Muscle layer of colon (tissue), 2 donors: ENCODE measurements around the gene TRIAP1.

Source experiments
- H3K27ac ChIP-seq: one replicate; pipeline ENCODE4 v1.7.0; 2013; ENCODE audit warnings: low read depth, mild to moderate bottlenecking, low read length, moderate library complexity
- H3K27me3 ChIP-seq, 2 donors: one replicate each; pipeline ENCODE4 v1.7.0; 2013; ENCODE audit warnings: low read length in 2 of 2, mild to moderate bottlenecking in 2 of 2; ENCODE audit not compliant: insufficient read depth in 2 of 2, control insufficient read depth in 1 of 2
- H3K36me3 ChIP-seq: one replicate; pipeline ENCODE4 v1.7.0; 2013; ENCODE audit warnings: mild to moderate bottlenecking, low read length; ENCODE audit not compliant: insufficient read depth
- H3K4me1 ChIP-seq: one replicate; pipeline ENCODE4 v1.7.0; 2013; ENCODE audit warnings: mild to moderate bottlenecking, low read length; ENCODE audit not compliant: insufficient read depth
- H3K4me3 ChIP-seq, 2 donors: one replicate each; pipeline ENCODE4 v1.7.0; 2013; ENCODE audit warnings: low read length in 2 of 2, low read depth in 1 of 2, mild to moderate bottlenecking in 1 of 2, moderate library complexity in 1 of 2
- H3K9ac ChIP-seq: one replicate; pipeline ENCODE4 v1.7.0; 2013; ENCODE audit warnings: low read length
- H3K9me3 ChIP-seq: one replicate; pipeline ENCODE4 v1.7.0; 2013; ENCODE audit warnings: mild to moderate bottlenecking, low read length
- donor health status: abdominal sarcoma.
- donor health status: Adenocarcinoma of cecum.

Gene TRIAP1

DNA sequence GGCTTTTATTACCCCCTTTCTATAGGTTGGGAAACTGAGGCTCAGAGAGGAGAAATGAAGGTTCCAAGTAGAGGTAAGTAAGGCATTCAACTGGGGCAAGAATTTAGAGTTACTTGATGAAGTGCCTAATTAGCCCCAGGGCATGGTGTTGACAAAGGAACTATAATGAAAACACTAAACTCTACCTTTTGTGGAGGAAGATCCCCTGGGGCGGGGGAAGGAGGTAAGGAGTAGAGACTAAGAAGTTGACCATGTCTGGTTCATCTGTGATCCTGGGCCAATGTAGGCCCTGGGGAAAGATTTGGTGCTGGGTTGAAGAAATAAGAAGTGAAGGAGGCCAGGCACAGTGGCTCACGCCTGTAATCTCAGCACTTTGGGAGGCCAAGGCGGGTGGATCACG, 24.5 kb downstream of the TRIAP1 start:
- Histone ChIP-seq H3K9ac (no peak overlapping the region), H3K36me3 (no peaks in the 10 kb centered on the region), H3K27ac (no peak overlapping the region), H3K9me3 (no peaks in the 10 kb centered on the region), H3K4me1 (no peaks in the 10 kb centered on the region), H3K4me3 (no peak overlapping the region), H3K27me3 (no peaks in the 10 kb centered on the region)

DNA sequence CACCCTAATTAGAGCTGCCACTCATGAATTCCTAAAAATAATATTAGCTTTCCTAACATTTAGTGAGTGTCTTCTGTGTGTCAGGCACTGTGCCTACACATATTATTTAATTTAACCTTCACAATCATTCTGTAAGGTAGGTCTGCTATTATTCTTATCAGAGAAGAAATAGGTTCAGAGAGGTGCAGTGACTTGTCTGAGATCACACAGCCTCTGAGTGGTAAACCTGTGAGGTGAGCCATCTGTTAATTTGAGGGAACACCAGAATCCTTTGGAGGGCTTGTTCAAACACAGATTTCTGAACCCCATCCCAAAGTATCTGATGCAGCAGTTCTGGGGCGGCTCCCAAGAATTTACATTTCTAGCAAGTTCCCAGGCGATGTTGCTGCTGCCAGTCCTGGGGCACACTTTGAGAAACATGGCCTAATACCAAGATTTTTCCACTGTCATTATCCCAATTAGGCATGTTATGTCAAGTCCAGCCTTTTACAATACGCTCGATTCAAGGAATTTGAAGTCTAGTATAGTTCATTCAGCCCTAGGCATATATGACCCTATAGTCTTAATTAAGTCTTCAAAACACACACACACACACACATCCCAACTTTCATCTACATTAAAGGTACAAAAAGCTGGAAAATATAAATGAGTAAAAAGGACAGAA, 28.1 kb downstream of the TRIAP1 start:
- H3K9me3 ChIP-seq: no peaks in the 10 kb centered on the region
- H3K4me3 ChIP-seq: no peak overlapping the region
- H3K27me3 ChIP-seq: no peaks in the 10 kb centered on the region
- H3K27ac ChIP-seq: no peak overlapping the region
- no peaks in the 10 kb centered on the region for H3K4me1 ChIP-seq
- no peak overlapping the region for H3K9ac ChIP-seq
- H3K36me3 ChIP-seq: no peaks in the 10 kb centered on the region

DNA sequence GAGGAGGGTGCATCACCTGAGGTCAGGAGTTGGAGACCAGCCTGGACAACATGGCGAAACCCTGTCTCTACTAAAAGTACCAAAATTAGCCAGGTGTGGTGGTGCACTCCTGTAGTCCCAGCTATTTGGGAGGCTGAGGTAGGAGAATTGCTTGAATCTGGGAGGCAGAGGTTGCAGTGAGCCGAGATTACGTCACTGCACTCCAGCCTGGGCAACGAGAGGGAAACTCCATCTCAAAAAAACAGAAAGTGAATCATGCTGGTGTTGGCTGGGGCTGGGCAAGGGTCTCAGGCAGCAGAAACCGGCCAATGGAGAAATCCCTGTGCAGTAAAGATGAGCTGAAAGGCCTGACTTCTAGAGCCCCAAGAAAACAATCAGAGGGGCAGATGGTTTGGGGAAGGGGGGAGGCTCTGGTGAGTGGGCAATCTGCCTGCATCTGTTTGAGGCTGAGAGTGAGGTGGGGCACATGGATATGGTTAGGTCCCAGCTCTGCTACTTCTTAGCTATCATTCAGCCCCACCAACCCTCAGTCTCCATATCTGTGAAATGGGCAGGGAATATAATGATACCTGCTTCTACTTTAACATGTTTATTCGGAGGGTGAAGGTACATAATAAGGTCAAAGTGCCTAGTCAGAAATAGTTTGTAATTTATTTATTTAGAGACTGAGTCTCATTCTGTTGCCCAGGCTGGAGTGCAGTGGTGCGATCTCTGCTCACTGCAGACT, 29.5 kb downstream of the TRIAP1 start:
- H3K9ac ChIP-seq: no peak overlapping the region
- no peaks in the 10 kb centered on the region for H3K36me3 ChIP-seq
- no peaks in the 10 kb centered on the region for H3K27me3 ChIP-seq

DNA sequence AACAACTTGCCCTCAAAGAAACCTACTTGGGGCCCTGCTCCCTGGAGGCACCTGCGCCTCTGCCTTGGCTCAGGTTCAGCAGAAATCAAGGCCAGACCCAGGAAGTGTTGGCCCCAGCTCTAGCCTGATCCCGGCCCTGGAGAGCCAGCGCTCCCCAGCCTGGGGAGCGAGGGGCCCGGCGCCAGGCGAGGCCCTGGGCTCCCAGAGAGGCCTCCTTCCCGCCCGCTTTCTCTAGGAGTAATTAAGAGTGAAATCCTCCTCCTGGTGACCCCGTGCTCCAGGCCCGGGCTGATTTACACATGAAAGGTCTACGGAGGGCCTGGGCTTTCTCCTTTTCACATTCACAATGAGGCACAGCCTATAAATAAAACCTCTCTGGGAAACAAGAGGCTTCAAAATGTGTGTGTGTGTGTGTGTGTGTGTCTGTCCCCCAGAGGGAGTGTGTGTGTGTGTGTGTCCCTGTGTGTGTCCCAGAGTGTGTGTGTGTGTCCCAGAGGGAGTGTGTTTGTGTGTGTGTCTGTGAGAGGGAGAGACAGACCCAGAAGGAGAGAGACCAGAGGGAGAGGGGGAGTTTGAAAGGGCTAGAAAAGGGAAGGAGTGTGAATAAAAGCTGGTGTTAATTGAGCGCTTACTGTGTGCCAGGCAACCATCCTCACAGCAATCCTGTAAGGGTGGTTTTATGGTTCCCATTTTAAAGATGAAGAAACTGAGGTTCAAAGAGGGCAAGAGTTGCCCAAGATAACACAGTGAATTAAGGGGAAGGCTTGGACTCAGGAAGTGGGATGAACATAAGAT, 32.1 kb downstream of the TRIAP1 start:
- Histone ChIP-seq H3K36me3 (no peaks in the 10 kb centered on the region), H3K9ac (no peak overlapping the region), H3K27me3 (no peaks in the 10 kb centered on the region), H3K4me1 (no peaks in the 10 kb centered on the region), H3K27ac (peak overlapping the region; percentile 52), H3K4me3 (no peak overlapping the region), H3K9me3 (no peaks in the 10 kb centered on the region)

More for the DNA sequence above, 29.5 kb downstream of the TRIAP1 start:
- no peak overlapping the region for H3K4me3 ChIP-seq
- no peak overlapping the region for H3K27ac ChIP-seq
- H3K4me1 ChIP-seq: no peaks in the 10 kb centered on the region
- H3K9me3 ChIP-seq: no peaks in the 10 kb centered on the region

DNA sequence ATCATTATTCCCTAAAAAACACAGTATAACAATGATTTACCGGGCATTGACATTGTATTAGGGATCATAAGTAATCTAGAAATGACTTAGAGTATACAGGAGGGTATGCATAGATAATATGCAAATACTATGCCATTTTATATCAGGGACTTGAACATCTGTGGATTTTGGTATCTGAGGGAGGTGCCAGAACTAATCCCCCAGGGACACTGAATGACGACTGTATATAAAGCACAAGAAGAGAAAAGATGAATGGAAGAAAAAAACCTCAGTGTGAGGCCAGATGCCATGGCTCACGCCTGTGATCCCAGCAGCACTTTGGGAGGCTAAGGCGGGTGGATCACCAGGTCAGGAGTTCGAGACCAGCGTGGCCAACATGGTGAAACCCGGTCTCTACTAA, 33.8 kb downstream of the TRIAP1 start:
- H3K4me1 ChIP-seq: no peaks in the 10 kb centered on the region
- H3K4me3 ChIP-seq: no peak overlapping the region
- no peak overlapping the region for H3K27ac ChIP-seq
- no peak overlapping the region for H3K9ac ChIP-seq
- no peaks in the 10 kb centered on the region for H3K9me3 ChIP-seq
- no peaks in the 10 kb centered on the region for H3K27me3 ChIP-seq
- H3K36me3 ChIP-seq: no peaks in the 10 kb centered on the region

DNA sequence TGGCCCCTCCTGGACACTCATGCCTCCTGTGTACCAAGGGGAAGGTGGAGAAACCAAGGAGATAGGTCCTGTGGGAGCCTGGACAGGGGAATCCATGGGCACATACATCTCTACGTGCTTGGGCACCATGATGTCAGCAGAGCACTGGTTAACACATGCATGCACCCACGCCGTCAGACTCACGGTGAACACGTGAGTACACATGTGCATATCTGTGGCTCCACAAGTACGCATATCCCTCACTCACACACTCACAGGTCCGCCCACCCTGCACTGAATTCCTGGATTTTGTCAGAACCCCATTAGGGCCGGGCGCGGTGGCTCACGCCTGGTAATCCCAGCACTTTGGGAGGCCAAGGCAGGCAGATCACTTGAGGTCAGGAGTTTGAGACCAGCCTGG, 37.4 kb downstream of the TRIAP1 start:
- no peaks in the 10 kb centered on the region for H3K27me3 ChIP-seq
- H3K36me3 ChIP-seq: no peaks in the 10 kb centered on the region
- H3K27ac ChIP-seq: no peak overlapping the region
- H3K4me3 ChIP-seq: no peak overlapping the region
- peaks cover 8% of the 10 kb centered on the region for H3K4me1 ChIP-seq
- no peaks in the 10 kb centered on the region for H3K9me3 ChIP-seq
- H3K9ac ChIP-seq: no peak overlapping the region

DNA sequence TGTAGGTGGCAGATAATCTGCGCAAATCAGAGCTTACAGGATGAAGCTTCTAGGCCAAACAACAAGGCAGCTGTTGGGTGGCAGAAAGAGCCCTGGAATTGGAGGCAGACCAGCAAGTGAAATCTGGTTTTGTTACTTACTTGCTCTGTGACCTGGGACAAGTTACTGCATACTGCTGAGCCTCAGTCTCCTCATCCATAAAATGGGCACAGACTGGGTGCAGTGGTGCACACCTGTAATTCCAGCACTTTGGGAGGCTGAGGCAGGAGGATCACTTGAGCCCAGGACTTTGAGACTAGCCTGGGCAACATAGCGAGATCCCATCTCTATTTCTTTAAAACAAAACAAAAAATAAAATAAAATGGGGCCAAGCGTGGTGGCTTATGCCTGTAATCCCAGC, 39.6 kb downstream of the TRIAP1 start:
- no peaks in the 10 kb centered on the region for H3K27me3 ChIP-seq
- no peak overlapping the region for H3K9ac ChIP-seq
- H3K36me3 ChIP-seq: no peaks in the 10 kb centered on the region
- H3K9me3 ChIP-seq: no peaks in the 10 kb centered on the region
- H3K4me1 ChIP-seq: peaks cover 8% of the 10 kb centered on the region
- H3K4me3 ChIP-seq: no peak overlapping the region
- peak overlapping the region; percentile 52 for H3K27ac ChIP-seq

DNA sequence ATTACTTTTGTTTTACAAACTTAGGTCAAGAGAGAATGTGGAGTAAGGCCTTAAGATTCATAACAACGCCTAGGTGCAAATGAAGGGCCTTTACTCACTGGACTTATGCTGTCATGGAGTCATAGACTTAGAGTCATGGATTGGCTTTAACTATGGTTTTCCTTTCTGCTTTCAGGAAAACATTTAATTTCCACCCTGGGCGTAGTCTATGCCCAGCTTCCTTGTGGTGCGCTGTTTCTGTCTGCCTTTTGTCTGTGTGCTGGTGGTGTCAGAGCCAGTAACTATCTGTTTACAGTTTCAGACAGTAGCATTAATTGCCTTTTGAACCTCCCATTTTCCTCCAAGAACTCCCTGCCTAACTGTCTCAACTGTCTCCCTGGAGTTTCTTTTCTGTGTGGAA, 40.1 kb downstream of the TRIAP1 start:
- Histone ChIP-seq H3K27ac (peak overlapping the region; percentile 52), H3K4me1 (peaks cover 8% of the 10 kb centered on the region), H3K9me3 (no peaks in the 10 kb centered on the region), H3K9ac (no peak overlapping the region), H3K36me3 (no peaks in the 10 kb centered on the region), H3K4me3 (no peak overlapping the region), H3K27me3 (no peaks in the 10 kb centered on the region)

DNA sequence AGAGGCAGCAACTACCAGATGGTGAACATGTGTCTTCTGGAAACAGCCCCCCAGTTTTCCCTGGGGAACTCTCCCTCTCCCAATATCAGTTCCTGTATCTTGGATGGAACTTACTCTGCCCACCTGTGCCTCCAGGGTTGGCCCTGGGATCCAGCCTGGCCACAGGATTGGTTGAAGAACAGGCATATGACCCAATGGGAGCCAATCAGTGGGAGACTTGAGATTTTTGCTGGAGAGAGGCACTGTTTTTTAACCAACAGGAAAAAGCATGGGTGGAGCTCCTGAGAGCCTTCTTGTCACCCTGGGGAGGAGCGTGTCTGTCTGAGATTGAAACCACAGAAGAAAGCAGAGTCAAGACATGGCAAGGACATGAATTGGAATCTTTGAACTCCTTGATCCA, 41.9 kb downstream of the TRIAP1 start:
- no peaks in the 10 kb centered on the region for H3K9me3 ChIP-seq
- H3K9ac ChIP-seq: no peak overlapping the region
- H3K27me3 ChIP-seq: no peaks in the 10 kb centered on the region
- H3K4me1 ChIP-seq: peaks cover 8% of the 10 kb centered on the region
- no peaks in the 10 kb centered on the region for H3K36me3 ChIP-seq
- H3K4me3 ChIP-seq: no peak overlapping the region
- no peak overlapping the region for H3K27ac ChIP-seq

DNA sequence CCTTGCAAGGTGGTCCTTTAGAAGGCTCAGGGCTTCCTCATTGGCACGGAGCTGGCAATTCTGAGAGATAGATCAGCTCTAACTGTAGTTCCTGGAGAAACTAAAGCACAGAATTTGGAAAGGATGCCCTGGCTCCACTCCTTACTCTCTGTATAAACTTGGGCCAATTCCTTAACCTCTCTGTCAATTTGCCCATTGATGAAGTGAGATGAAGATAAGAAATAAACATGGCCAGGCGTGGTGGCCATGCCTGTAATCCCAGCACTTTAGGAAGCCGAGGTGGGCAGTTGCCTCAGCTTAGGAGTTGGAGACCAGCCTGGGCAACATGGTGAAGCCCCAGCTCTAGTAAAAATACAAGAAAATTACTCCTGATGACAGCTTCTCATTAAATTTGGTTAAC, 42.3 kb downstream of the TRIAP1 start:
- Histone ChIP-seq H3K4me3 (no peak overlapping the region), H3K9ac (no peak overlapping the region), H3K27ac (no peak overlapping the region), H3K27me3 (no peaks in the 10 kb centered on the region), H3K4me1 (peaks cover 8% of the 10 kb centered on the region), H3K36me3 (no peaks in the 10 kb centered on the region), H3K9me3 (no peaks in the 10 kb centered on the region)

DNA sequence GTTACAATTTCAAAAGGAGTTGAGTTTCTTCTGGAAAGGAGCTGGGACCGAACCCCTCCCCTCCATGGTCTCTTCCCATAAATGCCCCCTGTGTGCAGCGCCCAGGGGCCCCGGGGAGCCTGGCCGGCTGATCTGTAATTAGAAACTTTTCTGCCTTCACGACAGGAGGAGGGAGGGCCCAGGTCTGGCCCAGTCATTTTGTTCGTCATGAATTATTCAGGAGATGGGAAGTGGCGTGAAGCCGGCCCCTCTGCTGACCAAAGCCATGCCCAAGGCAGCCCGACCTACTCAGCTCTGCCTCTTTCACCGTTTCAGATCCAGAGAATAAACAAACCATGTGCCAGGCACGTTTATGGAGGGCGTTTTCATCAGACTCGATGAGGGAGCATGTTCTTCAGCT, 44.0 kb downstream of the TRIAP1 start:
- H3K9me3 ChIP-seq: no peaks in the 10 kb centered on the region
- no peak overlapping the region for H3K9ac ChIP-seq
- H3K4me1 ChIP-seq: peaks cover 8% of the 10 kb centered on the region
- H3K4me3 ChIP-seq: no peak overlapping the region
- H3K27ac ChIP-seq: no peak overlapping the region
- H3K36me3 ChIP-seq: no peaks in the 10 kb centered on the region
- H3K27me3 ChIP-seq: no peaks in the 10 kb centered on the region
